Stomach (tissue), 9 donors: ENCODE results near the gene TRAIP. TPM values are rescaled to one million over a fixed set of nuclear protein-coding genes. Genes with fewer than 3 reads are reported as not detected.
A peak's percentile ranks its signal among the peaks of the same experiment; 100 is the strongest.
"Not testable (repeated sequence)": the region's sequence is repeated elsewhere in the genome, so short reads cannot be mapped to it uniquely, and the experiment has no call there.

ENCODE experiments used
- DNase-seq, 2 donors: peaks; one replicate each; pipeline versions ENCODE4 v3.0.0 to v3.0.0-alpha.2; 2013 to 2019
- H3K27ac ChIP-seq, 5 donors: fragments of 200-600 bp in 4 of 5; sonication (generic) in 4 of 5; one replicate each; pipeline ENCODE4 v1.5.1; 2013 to 2019; ENCODE audit warnings: mild to moderate bottlenecking in 1 of 5, moderate library complexity in 1 of 5
- H3K27me3 ChIP-seq, 3 donors: fragments of 200-600 bp; sonication (generic); one replicate each; pipeline ENCODE4 v1.5.1; 2017 to 2019; ENCODE audit warnings: mixed run types in 1 of 3
- H3K36me3 ChIP-seq, 4 donors: fragments of 200-600 bp; sonication (generic); 1 replicate in 3 of 4; 2 replicates in 1 of 4; pipeline ENCODE4 v1.5.1; 2016 to 2019
- H3K4me1 ChIP-seq, 4 donors: fragments of 200-600 bp; sonication (generic); one replicate each; pipeline ENCODE4 v1.5.1; 2016 to 2019
- H3K4me3 ChIP-seq, 4 donors: fragments of 200-600 bp; sonication (generic) in 3 of 4; one replicate each; pipeline ENCODE4 v1.5.1; 2016 to 2019; ENCODE audit warnings: mild to moderate bottlenecking in 1 of 4
- H3K9me3 ChIP-seq, 4 donors: fragments of 200-600 bp; sonication (generic); one replicate each; pipeline ENCODE4 v1.5.1; 2016 to 2019
- CTCF ChIP-seq, 7 experiments: fragments of 450-650 bp in 4 of 7; fragments of 200-600 bp in 3 of 7; sonication (generic) in 3 of 7; IDR thresholded peaks; one replicate each; pipeline ENCODE4 v1.5.1; 2016 to 2019; ENCODE audit warnings: antibody characterized with exemption in 7 of 7, control low read depth in 2 of 7, mild to moderate bottlenecking in 1 of 7
- EP300 ChIP-seq: sonication (generic); formaldehyde crosslinking; IDR thresholded peaks from one replicate; pipeline ENCODE4 v1.6.1; 2017; ENCODE audit warnings: antibody characterized with exemption
- POLR2A ChIP-seq, 4 donors: fragments of 450-650 bp; IDR thresholded peaks; one replicate each; pipeline ENCODE4 v1.6.1; 2016; ENCODE audit warnings: antibody characterized with exemption in 4 of 4, control low read depth in 2 of 4, mild to moderate bottlenecking in 1 of 4, moderate library complexity in 1 of 4
- POLR2AphosphoS5 ChIP-seq, 3 donors: sonication (generic); formaldehyde crosslinking; IDR thresholded peaks; one replicate each; pipeline ENCODE4 v1.6.1; 2016; ENCODE audit warnings: antibody characterized with exemption in 3 of 3
- WGBS, 5 donors: extraction: QIAGEN DNeasy Blood & Tissue Kit in 3 of 5; methylation state at CpG; one replicate each; pipeline versions ENCODE4 v1.1.5 to v1.1.7; 2013 to 2018; 5-methylcytosine and 5-hydroxymethylcytosine counted together
- intact Hi-C: fragments of 100-400 bp; cut with DNase I; formaldehyde crosslinking; loops from one replicate; pipeline ENCODE4 v1.15.1; 2023; ENCODE audit warnings: low total_unique reads
- polyA plus RNA-seq, 3 donors: library from polyadenylated mRNA; stranded (reverse); fragments of 200-250 nt; gene quantifications; one replicate each; pipeline ENCODE4 v1.2.3, GENCODE V29; 2013
- total RNA-seq, 5 donors: library from RNA; depleted of rRNA; stranded (reverse); fragments of >200 nt; gene quantifications; one replicate each; pipeline versions ENCODE4 v1.1.0 to v1.2.3, GENCODE V29; 2014 to 2016
- donor health status: healthy with polysubstance abuse.
- donor health status: Bipolar disorder and iron deficiency.
- donor health status: healthy.

The TRAIP gene
- total and polyA plus RNA-seq, 8 donors = 1.5 to 7.0 (median 2.5) TPM; not detected in 2

GRCh38 chr3:49839193-49839809 is 17.1 kb downstream of the TRAIP start:
- peak overlapping the region in 1 of 5 donors; percentile 11 for H3K27ac ChIP-seq

DNA sequence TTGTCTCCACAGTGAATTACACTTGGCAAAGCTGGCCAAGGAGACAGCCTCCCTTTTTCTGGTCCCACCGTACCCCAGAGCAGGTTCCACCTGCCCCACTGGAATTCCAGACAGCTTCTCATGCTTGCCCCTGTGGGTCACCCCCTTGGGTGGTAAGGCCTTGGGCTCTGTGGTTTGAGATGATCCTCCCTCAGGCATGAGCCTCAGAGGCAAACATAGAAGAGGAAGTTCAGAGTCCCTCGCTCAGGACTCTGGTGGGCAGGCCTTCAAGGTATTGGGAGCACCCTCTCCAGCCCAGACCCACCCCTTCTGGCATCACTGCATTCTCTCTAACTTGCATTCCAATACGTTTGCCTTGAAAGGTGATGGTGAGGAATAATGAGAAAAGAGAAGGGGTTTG is 25.0 kb downstream of the TRAIP start:
- TF ChIP-seq EP300 = no peak
- no peak for TF ChIP-seq POLR2A (IDR thresholded peaks at IDR 0.05)
- TF ChIP-seq POLR2AphosphoS5 (IDR thresholded peaks at IDR 0.05) = no peak
- TF ChIP-seq CTCF (IDR thresholded peaks at IDR 0.05) = no peak
- Histone ChIP-seq H3K4me3 (no peak overlapping the region), H3K4me1 (no peaks in the 10 kb centered on the region), H3K27ac (no peak overlapping the region), H3K9me3 (no peaks in the 10 kb centered on the region), H3K36me3 (peaks cover 0 to 30% (median 20%) of the 10 kb centered on the region in 4 donors), H3K27me3 (no peaks in the 10 kb centered on the region)
- no peak for DNase-seq
- intact Hi-C loops = loop anchor here (10.0 kb wide), 1 partner anchor 117 kb away; the partner anchor contains the start of gene AMIGO3
- 58 to 93% (median 75%) methylated on average over 3 of the region's 3 CpGs for WGBS, 5 donors

More at GRCh38 chr3:49839193-49839809, 17.1 kb downstream of the TRAIP start:
- TF ChIP-seq POLR2AphosphoS5 (IDR thresholded peaks at IDR 0.05) (peak in 1 of 3 donors; percentile 73), EP300 (no peak), POLR2A (IDR thresholded peaks at IDR 0.05) (no peak), CTCF (IDR thresholded peaks at IDR 0.05) (peak in 5 of 7 experiments; percentile 82 to 92 (median 83))
- intact Hi-C loops = loop anchor here (2.0 to 10.0 kb wide), 2 partner anchors 36 to 124 kb away; partner anchors contain the start of genes AMIGO3 and INKA1
- H3K36me3 ChIP-seq = peaks cover 0 to 5% (median 0%) of the 10 kb centered on the region in 4 donors
- no peaks in the 10 kb centered on the region for H3K9me3 ChIP-seq
- H3K27me3 ChIP-seq = no peaks in the 10 kb centered on the region
- WGBS, 5 donors = 36 to 44% (median 41%) methylated on average over 6 of the region's 6 CpGs
- DNase-seq = peak; percentile 81 to 94
- H3K4me1 ChIP-seq = peaks cover 0 to 21% (median 12%) of the 10 kb centered on the region in 4 donors
- no peak overlapping the region for H3K4me3 ChIP-seq

DNA sequence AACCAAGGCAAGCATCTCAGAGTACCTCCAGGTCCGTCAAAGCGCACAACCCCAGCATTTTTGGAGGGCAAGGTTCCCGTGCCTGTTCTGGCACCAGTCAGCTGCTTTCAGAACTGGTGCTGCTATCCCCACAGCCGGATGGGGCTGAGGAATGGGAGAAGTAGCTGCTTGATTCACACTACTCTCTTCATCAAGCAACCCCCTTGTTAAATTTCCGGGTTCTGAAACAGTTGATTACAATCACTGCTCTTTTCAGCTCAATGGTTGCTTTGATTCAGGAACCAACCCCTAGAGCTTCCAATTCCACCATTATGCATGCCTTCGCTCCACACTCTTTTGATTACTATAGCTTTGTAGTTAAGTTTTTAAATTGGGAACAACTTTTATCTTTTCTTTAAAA is 30.3 kb downstream of the TRAIP start:
- intact Hi-C loops = no loop called here
- H3K9me3 ChIP-seq = no peaks in the 10 kb centered on the region
- no peak for TF ChIP-seq POLR2A (IDR thresholded peaks at IDR 0.05)
- no peak for TF ChIP-seq EP300
- no peak for TF ChIP-seq POLR2AphosphoS5 (IDR thresholded peaks at IDR 0.05)
- no peak for TF ChIP-seq CTCF (IDR thresholded peaks at IDR 0.05)
- H3K27me3 ChIP-seq = no peaks in the 10 kb centered on the region
- 53 to 77% (median 70%) methylated on average over 6 of the region's 6 CpGs for WGBS, 5 donors
- H3K27ac ChIP-seq = no peak overlapping the region
- H3K36me3 ChIP-seq = peaks cover 0 to 27% (median 15%) of the 10 kb centered on the region in 4 donors
- H3K4me1 ChIP-seq = no peaks in the 10 kb centered on the region
- no peak overlapping the region for H3K4me3 ChIP-seq
- DNase-seq = no peak

DNA sequence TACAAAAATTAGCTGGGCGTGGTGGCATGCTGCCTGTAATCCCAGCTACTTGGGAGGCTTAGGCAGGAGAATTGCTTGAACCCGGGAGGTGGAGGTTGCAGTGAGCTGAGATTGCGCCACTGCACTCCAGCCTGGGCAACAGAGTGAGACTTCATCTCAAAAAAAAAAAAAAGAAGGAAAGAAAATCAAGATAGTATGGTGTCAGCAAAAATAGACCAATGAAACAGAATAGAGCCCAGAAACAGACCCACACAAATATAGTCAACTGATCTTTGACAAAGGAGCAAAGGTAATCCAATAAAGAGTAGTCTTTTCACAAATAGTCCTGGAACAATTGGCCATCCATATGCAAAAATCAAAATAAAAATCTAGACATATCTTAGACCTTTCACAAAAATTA is 33.2 kb downstream of the TRAIP start:
- H3K4me3 ChIP-seq, H3K27ac ChIP-seq, DNase-seq, H3K9me3 ChIP-seq, H3K4me1 ChIP-seq, H3K27me3 ChIP-seq, intact Hi-C loops, H3K36me3 ChIP-seq: not testable (repeated sequence)
- 67 to 97% (median 86%) methylated on average over 3 of the region's 3 CpGs for WGBS, 5 donors
